PFSK-1 (cell line): ENCODE data around the gene TYRO3.

ENCODE experiments used
- FOXP2 ChIP-seq: optimal IDR thresholded peaks from 2 replicates; pipeline ENCODE3; 2011; ENCODE audit warnings: borderline replicate concordance, control low read depth, inconsistent platforms; ENCODE audit not compliant: insufficient read depth; ENCODE audit errors: extremely low read length, extremely low read depth
- POLR2AphosphoS5 ChIP-seq: IDR thresholded peaks from 2 replicates; pipeline ENCODE4 v1.6.1; 2012; ENCODE audit warnings: low read depth, mild to moderate bottlenecking, control low read depth, low read length, moderate library complexity
- SIN3A ChIP-seq: IDR thresholded peaks from 2 replicates; pipeline ENCODE4 v1.6.1; 2012; ENCODE audit warnings: mild to moderate bottlenecking, low read length, moderate library complexity, borderline replicate concordance; ENCODE audit not compliant: insufficient read depth
- TAF1 ChIP-seq: IDR thresholded peaks from 2 replicates; pipeline ENCODE4 v1.6.1; 2012; ENCODE audit warnings: low read length, control low read depth, borderline replicate concordance; ENCODE audit not compliant: insufficient read depth
- TF ChIP-seq, protein P1 (sequence below), 2 experiments: IDR thresholded peaks; 2 replicates each; pipeline versions ENCODE4 v1.6.1 to v1.8.0; 2011 to 2012; ENCODE audit warnings: low read depth in 2 of 2, low read length in 2 of 2, control low read depth in 1 of 2, inconsistent platforms in 1 of 2, mild to moderate bottlenecking in 1 of 2, moderate library complexity in 1 of 2; ENCODE audit not compliant: insufficient read depth in 1 of 2

TYRO3 gene

DNA sequence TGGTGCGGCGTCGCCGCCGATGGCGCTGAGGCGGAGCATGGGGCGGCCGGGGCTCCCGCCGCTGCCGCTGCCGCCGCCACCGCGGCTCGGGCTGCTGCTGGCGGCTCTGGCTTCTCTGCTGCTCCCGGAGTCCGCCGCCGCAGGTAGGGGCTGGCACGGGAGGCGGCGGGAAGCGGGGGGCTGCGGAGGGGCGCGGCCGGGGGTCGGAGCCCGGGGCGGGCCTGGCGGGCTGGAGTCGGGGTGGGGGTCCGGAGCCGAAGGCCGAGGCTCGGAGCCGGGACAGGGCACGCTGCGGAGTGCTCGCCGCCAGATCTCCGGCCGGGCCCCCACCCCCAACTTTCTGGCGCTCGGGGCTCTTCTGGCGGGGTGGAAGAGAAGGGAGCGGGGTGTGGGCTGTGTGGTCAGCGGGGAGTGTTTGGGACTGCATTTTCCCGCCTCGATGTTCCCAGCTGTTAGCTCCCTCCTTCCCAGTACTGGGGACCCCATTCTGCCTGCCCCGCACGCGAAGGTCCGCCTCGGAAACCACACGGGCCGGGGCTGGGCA lies 299 bp downstream of the TYRO3 start:
- TF ChIP-seq TAF1 (no peak), POLR2AphosphoS5 (no peak), SIN3A (no peak), FOXP2 (no peak)
- TF ChIP-seq, protein P1, sequence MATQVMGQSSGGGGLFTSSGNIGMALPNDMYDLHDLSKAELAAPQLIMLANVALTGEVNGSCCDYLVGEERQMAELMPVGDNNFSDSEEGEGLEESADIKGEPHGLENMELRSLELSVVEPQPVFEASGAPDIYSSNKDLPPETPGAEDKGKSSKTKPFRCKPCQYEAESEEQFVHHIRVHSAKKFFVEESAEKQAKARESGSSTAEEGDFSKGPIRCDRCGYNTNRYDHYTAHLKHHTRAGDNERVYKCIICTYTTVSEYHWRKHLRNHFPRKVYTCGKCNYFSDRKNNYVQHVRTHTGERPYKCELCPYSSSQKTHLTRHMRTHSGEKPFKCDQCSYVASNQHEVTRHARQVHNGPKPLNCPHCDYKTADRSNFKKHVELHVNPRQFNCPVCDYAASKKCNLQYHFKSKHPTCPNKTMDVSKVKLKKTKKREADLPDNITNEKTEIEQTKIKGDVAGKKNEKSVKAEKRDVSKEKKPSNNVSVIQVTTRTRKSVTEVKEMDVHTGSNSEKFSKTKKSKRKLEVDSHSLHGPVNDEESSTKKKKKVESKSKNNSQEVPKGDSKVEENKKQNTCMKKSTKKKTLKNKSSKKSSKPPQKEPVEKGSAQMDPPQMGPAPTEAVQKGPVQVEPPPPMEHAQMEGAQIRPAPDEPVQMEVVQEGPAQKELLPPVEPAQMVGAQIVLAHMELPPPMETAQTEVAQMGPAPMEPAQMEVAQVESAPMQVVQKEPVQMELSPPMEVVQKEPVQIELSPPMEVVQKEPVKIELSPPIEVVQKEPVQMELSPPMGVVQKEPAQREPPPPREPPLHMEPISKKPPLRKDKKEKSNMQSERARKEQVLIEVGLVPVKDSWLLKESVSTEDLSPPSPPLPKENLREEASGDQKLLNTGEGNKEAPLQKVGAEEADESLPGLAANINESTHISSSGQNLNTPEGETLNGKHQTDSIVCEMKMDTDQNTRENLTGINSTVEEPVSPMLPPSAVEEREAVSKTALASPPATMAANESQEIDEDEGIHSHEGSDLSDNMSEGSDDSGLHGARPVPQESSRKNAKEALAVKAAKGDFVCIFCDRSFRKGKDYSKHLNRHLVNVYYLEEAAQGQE (IDR thresholded peaks at IDR 0.05; ENCODE audit: insufficient read depth in 1 of 2, low read depth in 2 of 2, low read length in 2 of 2) = no peak

DNA sequence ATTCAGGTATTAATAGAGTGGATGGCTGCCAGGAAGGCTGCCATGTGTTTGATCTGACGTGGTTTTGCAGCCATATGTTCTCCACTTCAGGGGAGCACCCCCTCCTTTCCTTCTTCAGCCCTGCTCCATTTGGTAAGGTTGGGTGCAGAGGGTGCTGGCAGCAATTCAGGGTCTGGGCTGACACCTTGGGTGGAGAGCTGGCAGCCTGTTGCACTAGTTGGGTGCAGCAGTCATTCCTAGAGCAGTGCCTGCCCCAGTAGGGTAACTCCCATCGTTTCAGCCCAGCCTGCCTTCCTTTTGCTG lies 1.5 kb downstream of the TYRO3 start:
- no peak for TF ChIP-seq POLR2AphosphoS5
- TF ChIP-seq SIN3A = no peak
- no peak for TF ChIP-seq TAF1

DNA sequence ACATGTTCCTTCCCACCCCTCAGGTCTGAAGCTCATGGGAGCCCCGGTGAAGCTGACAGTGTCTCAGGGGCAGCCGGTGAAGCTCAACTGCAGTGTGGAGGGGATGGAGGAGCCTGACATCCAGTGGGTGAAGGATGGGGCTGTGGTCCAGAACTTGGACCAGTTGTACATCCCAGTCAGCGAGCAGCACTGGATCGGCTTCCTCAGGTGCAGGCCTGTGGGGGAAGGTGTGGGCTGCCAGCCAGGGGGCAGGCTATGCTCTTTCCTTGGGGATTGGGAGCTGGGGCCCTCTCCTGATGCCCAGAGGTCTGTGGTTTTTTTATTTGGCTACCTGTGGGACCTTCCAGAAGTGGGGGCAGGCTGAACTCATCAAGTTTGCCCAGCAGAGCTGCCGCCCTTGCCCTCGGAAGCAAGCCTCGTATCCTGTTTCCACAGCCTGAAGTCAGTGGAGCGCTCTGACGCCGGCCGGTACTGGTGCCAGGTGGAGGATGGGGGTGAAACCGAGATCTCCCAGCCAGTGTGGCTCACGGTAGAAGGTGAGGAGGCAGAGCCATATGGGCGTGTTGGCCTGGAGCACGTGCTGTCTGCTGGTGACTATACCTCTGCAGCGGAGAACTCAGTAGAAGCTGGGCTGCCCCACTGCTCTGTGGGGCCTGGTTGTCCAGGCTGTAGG lies 2.2 kb downstream of the TYRO3 start:
- TF ChIP-seq SIN3A (no peak), FOXP2 (no peak), TAF1 (no peak), POLR2AphosphoS5 (no peak)
- TF ChIP-seq, protein P1 (IDR thresholded peaks at IDR 0.05; ENCODE audit: insufficient read depth in 1 of 2, low read depth in 2 of 2, low read length in 2 of 2) = no peak

GRCh38 chr15:41561777-41562145 lies 2.7 kb downstream of the TYRO3 start:
- no peak for TF ChIP-seq SIN3A
- no peak for TF ChIP-seq FOXP2
- TF ChIP-seq TAF1 = no peak
- TF ChIP-seq, protein P1 (IDR thresholded peaks at IDR 0.05; ENCODE audit: insufficient read depth in 1 of 2, low read depth in 2 of 2, low read length in 2 of 2) = no peak
- TF ChIP-seq POLR2AphosphoS5 = no peak

GRCh38 chr15:41562244-41562643 lies 3.2 kb downstream of the TYRO3 start:
- TF ChIP-seq, protein P1 (IDR thresholded peaks at IDR 0.05; ENCODE audit: insufficient read depth in 1 of 2, low read depth in 2 of 2, low read length in 2 of 2) = no peak
- TF ChIP-seq POLR2AphosphoS5 (no peak), SIN3A (no peak), TAF1 (no peak), FOXP2 (no peak)
